HG02798 (cell line): ENCODE measurements around the gene CCDC24.
A peak's percentile ranks its signal among the peaks of the same experiment; 100 is the strongest.

ENCODE experiments used
- ATAC-seq: cut with Tn5 transposase; IDR thresholded peaks from one replicate; pipeline ENCODE4 v1.9.1; 2021; ENCODE audit warnings: mild to moderate bottlenecking; ENCODE audit not compliant: unreplicated experiment, poor library complexity

CCDC24 gene

DNA sequence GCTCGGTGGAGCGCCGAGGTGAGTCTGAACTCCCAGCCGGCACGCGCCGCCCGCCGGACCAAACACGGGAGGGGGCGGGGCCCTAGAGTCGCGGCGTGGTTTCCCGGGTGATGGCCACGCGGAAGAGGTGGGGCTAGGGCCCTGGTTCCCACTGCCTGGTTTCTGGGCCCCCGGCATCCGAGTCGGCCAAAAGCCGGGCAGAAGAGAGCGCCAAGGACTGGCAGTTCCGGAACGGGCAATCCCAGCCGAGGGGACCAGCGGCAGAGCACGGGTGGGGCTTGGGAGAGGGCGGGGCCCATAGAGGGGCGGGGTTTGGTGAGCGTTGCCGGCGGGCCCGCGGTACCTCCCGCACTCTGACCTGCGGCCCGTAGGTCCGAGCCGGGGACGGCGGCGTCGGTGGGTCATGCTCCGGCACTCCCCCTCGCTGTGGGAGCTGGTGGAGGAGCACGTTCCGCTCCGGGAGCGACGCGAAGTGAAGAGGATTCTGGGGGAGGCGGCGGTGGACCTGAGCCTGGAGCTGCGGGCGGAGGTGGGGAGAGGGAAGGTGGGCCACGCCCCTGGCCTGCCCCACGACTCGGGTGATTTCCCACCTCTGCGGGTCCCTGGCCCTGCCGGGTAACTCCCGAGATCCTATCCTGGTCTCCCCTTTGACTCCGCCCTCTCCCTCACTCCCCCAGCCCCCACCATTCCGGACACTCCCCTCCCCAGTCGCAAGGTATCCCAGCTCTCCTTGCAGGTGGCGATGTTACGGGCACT lies at the start of gene CCDC24:
Gene CCDC24, plus strand, starts transcription at position 124 of the 756 bp plus-strand sequence. Its CDS starts 280 bp downstream, at position 404.
- ATAC-seq, result peak; percentile 80

DNA sequence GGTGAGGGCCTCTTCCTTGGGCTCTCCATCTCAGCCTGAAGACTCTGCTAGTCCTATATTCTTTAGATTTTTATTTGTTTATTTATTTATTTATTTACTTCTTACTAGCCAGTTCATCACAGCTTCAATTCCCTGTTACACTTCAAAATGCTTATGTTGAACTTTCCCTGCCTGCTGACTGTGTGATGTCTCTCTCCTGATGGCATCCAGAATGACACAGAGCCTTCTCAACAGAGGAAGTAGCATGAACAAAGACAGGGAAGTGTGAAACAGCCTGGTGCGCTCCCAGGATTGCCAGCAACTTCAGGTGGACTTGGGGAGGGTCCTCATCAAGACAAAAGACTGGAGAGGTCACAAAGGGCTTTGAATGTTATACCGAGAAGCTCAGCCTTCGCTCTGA lies 49.0 kb upstream of the CCDC24 start:
- ATAC-seq, result no peak

DNA sequence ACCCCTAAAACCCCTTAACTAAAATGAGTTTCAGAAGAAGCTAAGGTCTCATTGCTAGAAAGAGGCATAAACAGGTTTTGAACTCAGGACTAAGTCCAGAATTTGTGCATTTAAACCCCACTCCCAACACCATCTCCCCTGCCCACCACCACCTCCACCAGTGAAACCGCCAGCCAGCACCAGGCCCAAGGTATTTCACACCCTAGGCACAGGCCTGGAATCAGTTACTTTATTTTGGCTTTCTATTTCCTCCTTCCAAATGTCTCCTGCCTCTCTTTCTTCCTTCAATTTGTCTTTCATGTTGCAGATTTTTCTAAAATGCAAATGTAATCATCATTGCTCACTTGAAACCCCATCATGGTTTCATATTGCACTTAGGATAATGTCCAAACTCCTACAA lies 46.5 kb upstream of the CCDC24 start:
- no peak for ATAC-seq

GRCh38 chr1:43945674-43946235 lies 45.6 kb upstream of the CCDC24 start:
- no peak for ATAC-seq

- peak; percentile 94 for ATAC-seq
These were observed 45.0 kb upstream of the CCDC24 start, which contains the start of gene IPO13 for GRCh38 chr1:43946236-43947060. Gene IPO13 (plus strand): TSS chr1:43946950. CDS start chr1:43947601, 651 bp downstream.

DNA sequence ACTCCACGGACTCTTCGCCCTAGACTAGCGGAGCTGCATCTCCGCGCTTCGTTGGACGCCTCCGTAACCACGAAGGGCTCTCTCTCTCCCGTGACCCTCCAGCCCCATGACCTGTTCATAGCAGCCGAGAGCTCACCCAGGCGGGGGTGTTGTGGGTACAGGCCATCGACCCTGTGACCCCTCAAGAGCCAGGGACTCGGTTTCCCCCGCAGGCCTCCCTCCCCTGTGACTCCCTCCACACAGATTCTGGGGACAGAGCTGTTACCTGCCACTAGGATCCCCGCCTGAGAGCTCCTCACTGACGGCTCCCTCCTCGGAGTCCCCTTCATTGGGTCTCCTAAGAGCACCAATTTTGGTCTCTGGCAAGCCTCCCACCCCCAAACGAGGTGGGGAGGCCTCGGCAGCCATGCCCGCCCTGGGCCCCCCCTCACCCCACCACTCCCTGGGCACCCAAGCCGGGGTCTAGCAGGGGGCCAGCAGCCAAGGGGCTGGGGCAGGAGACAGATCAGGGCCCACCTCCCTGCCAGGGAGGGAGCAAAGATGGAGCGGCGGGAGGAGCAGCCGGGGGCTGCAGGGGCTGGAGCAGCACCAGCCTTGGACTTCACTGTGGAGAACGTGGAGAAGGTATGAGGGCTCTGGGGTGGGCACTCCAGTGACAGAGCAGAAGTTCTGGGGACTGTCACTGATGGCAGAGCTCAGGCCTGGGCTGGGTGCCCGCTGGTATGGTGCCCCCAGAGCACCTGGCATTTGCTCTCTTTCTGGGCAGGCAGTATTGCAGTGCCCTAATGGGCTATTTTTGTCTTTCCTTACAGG lies 44.1 kb upstream of the CCDC24 start:
- no peak for ATAC-seq

GRCh38 chr1:43947874-43948437 lies 43.4 kb upstream of the CCDC24 start:
- no peak for ATAC-seq

- ATAC-seq, result no peak
These were observed 41.7 kb upstream of the CCDC24 start for GRCh38 chr1:43949678-43950077.

GRCh38 chr1:43951021-43951985 lies 40.1 kb upstream of the CCDC24 start:
- no peak for ATAC-seq

GRCh38 chr1:43952731-43953346 lies 38.6 kb upstream of the CCDC24 start:
- ATAC-seq, result no peak

GRCh38 chr1:43953361-43953760 lies 38.0 kb upstream of the CCDC24 start:
- ATAC-seq, result no peak

DNA sequence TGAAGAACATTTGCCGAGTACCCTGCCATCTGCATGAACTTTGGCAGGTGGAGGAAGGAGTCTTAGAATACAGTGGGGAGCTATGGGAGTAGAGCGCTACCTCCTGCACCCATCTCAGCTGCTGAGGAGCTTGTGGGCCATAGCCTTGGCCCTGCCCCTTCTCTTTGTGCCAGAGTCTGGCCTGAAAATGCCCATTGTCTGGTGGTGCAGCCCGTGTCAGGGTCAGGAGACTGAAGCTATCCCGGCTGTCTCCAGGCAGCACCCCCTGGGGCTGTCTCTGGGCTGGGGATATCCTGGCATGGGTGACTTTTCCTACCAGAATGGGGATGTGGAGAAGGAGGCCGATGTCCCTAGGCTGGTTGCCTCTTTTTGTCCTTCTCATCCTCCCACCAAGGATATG lies 37.4 kb upstream of the CCDC24 start:
- no peak for ATAC-seq

DNA sequence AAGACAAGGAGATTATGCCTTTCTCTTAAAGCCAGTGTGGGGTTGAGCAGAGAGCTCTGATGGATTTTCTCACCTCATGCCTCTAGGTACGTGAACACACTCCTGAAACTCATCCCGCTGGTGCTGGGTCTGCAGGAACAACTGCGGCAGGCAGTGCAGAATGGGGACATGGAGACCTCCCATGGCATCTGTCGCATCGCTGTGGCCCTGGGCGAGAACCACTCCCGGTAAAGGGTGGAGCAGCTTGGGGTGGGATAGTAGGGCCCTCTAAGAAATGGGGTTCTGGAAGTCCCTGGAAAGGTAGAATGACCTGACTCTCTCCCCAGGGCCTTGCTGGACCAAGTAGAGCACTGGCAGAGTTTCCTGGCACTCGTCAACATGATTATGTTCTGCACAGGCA lies 35.2 kb upstream of the CCDC24 start:
- ATAC-seq, result no peak

DNA sequence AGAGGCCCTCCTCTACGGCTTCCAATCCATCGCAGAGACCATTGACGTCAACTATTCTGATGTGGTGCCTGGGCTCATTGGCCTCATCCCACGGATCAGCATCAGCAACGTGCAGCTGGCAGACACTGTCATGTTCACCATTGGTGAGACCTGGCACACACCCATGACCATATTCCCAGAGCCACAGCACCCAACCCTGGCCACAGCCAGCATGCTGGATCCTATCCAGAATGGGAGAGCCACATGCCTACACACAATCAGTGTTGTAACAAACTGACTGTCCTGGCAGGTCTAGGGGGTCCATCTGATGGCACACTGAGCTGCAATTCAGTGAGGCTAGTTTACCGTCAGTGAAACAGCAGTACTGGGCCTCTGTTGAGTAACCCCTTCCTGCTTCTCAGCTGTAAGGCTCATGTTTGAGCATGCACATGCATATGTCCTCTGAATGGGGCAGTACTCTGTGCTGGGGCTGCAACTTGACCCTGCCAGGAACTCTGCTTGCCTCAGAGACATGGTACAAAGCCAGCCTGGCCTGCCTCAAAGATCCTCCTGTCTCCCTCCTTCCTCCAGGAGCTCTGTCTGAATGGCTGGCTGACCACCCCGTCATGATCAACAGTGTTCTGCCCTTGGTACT lies 33.9 kb upstream of the CCDC24 start:
- no peak for ATAC-seq

DNA sequence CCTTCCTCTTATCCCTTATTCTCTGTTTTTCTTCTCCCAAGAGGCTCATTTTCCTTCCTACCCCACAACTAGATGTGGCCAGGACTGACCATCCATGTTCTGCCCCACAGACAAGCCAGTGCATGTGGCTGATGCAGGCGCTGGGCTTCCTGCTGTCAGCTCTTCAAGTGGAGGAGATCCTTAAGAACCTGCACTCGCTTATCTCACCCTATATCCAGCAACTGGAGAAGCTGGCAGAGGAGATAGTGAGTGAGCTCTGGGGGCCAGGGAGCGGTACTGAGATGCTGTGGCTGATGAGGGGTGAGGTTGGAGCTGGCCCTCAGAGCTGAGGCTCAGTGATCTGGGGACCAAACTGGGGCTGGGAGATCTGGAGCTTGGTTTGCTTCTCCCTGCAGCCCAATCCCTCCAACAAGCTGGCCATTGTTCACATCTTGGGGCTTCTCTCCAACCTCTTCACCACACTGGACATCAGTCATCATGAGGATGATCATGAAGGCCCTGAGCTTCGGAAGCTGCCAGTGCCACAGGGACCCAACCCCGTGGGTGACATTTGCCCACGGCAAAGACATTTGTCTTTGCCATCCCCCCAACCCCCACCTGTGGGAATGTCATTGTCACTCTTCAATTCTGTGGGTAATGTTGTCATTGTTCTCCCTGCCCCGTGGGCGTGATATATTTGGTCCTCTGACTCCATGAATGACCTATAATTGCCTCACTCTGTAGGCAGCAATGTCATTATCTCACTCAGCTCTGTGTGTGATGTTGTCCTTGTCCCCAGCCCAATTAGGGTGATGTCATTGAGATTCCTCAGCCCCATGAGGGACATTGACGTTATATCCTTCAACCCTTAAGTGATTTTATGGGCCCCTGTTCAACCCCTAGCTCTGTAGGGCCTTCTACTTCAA lies 32.8 kb upstream of the CCDC24 start:
- ATAC-seq, result no peak

GRCh38 chr1:43960798-43961197 lies 30.6 kb upstream of the CCDC24 start:
- no peak for ATAC-seq

- ATAC-seq, result no peak
These were observed 29.7 kb upstream of the CCDC24 start for GRCh38 chr1:43961692-43962091.
